Measurements from ENCODE around the gene ATP1A3.
"Not testable (repeated sequence)": the region's sequence is repeated elsewhere in the genome, so short reads cannot be mapped to it uniquely, and the experiment has no call there.

The ATP1A3 gene
- total RNA-seq: 0.11 to 1.9 (median 0.65) reads per million in 9 experiments

- DNase-seq: peak; percentile 59 to 63 (median 63)
Observed at GRCh38 chr19:41993612-41994483, at the start of gene ATP1A3. TSS of gene ATP1A3 (minus strand) at chr19:41994230. CDS start at chr19:41994076, 154 bp downstream.

GRCh38 chr19:42042455-42043170 lies 48.6 kb upstream of the ATP1A3 start:
- ATAC-seq (replicated peaks): no peak
- DNase-seq: no peak
- no peaks in the 10 kb centered on the region for H3K9me3 Mint-ChIP-seq
- no peaks in the 10 kb centered on the region for H3K4me1 Mint-ChIP-seq (ENCODE audit: low read depth in 2 of 2)
- H3K4me3 Mint-ChIP-seq: no peak overlapping the region
- H3K27ac Mint-ChIP-seq: no peak overlapping the region
- no peaks in the 10 kb centered on the region for H3K36me3 Mint-ChIP-seq (ENCODE audit: insufficient read depth)
- peaks cover 11 to 53% of the 10 kb centered on the region in 2 donors for H3K27me3 Mint-ChIP-seq

More at GRCh38 chr19:41993612-41994483, at the start of gene ATP1A3:
- Mint-ChIP-seq H3K4me3 (peak within 1 kb of the TSS; percentile 80 to 88), H3K27me3 (peaks cover 34 to 37% of the 10 kb centered on the region in 2 donors), H3K4me1 (ENCODE audit: low read depth in 2 of 2) (peaks cover 24 to 30% of the 10 kb centered on the region in 2 donors), H3K36me3 (ENCODE audit: insufficient read depth) (peaks cover 5% of the 10 kb centered on the region), H3K27ac (peak within 1 kb of the TSS; percentile 89 to 95), H3K9me3 (no peaks in the 10 kb centered on the region)
- ATAC-seq (replicated peaks): peak; percentile 83

GRCh38 chr19:42040491-42040890 lies 46.5 kb upstream of the ATP1A3 start:
- H3K9me3 Mint-ChIP-seq; DNase-seq; H3K36me3 Mint-ChIP-seq (ENCODE audit: insufficient read depth); H3K27ac Mint-ChIP-seq; H3K4me3 Mint-ChIP-seq; ATAC-seq (replicated peaks); H3K4me1 Mint-ChIP-seq (ENCODE audit: low read depth in 2 of 2): not testable (repeated sequence)
- H3K27me3 Mint-ChIP-seq: peaks cover 2 to 45% of the 10 kb centered on the region in 2 donors

- Mint-ChIP-seq H3K4me3 (no peak overlapping the region), H3K27me3 (peaks cover 0 to 40% of the 10 kb centered on the region in 2 donors), H3K27ac (no peak overlapping the region), H3K9me3 (no peaks in the 10 kb centered on the region), H3K4me1 (ENCODE audit: low read depth in 2 of 2) (peaks cover 0 to 1% of the 10 kb centered on the region in 2 donors), H3K36me3 (ENCODE audit: insufficient read depth) (peaks cover under 1% of the 10 kb centered on the region)
- no peak for DNase-seq
- no peak for ATAC-seq (replicated peaks)
Observed at GRCh38 chr19:42040031-42040430, 46.0 kb upstream of the ATP1A3 start.

GRCh38 chr19:42038666-42039065 lies 44.6 kb upstream of the ATP1A3 start:
- no peak overlapping the region for H3K4me3 Mint-ChIP-seq
- H3K27ac Mint-ChIP-seq: no peak overlapping the region
- peaks cover 6% of the 10 kb centered on the region in 2 donors for H3K4me1 Mint-ChIP-seq (ENCODE audit: low read depth in 2 of 2)
- peaks cover 3% of the 10 kb centered on the region for H3K36me3 Mint-ChIP-seq (ENCODE audit: insufficient read depth)
- H3K9me3 Mint-ChIP-seq: no peaks in the 10 kb centered on the region
- no peak for ATAC-seq (replicated peaks)
- DNase-seq: no peak
- H3K27me3 Mint-ChIP-seq: peaks cover 6 to 43% of the 10 kb centered on the region in 2 donors

DNA sequence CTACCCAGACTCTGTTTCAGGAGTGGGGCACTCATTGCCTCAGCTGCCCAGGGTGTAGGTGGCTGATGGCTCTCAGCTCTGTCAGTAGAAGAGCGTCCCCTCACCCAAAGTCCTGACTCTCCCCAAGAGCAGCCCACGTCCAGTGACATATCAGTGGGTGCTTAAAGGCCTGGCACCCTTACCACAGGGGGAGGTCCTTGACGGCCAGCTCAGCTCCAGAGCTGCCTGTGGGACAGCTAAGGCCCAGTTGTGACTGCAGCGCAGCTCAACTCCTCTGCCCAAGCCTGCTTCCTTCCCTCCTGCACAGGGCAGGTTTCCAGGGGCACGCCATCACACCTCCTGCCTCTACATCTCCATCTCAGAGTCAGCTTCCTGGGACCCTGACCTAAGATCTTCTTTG lies 43.6 kb upstream of the ATP1A3 start:
- H3K4me1 Mint-ChIP-seq (ENCODE audit: low read depth in 2 of 2): peaks cover 6% of the 10 kb centered on the region in 2 donors
- no peak overlapping the region for H3K27ac Mint-ChIP-seq
- no peaks in the 10 kb centered on the region for H3K9me3 Mint-ChIP-seq
- H3K36me3 Mint-ChIP-seq (ENCODE audit: insufficient read depth): peaks cover 3% of the 10 kb centered on the region
- ATAC-seq (replicated peaks) (no peak), DNase-seq (no peak)
- peaks cover 9 to 45% of the 10 kb centered on the region in 2 donors for H3K27me3 Mint-ChIP-seq
- H3K4me3 Mint-ChIP-seq: no peak overlapping the region

DNA sequence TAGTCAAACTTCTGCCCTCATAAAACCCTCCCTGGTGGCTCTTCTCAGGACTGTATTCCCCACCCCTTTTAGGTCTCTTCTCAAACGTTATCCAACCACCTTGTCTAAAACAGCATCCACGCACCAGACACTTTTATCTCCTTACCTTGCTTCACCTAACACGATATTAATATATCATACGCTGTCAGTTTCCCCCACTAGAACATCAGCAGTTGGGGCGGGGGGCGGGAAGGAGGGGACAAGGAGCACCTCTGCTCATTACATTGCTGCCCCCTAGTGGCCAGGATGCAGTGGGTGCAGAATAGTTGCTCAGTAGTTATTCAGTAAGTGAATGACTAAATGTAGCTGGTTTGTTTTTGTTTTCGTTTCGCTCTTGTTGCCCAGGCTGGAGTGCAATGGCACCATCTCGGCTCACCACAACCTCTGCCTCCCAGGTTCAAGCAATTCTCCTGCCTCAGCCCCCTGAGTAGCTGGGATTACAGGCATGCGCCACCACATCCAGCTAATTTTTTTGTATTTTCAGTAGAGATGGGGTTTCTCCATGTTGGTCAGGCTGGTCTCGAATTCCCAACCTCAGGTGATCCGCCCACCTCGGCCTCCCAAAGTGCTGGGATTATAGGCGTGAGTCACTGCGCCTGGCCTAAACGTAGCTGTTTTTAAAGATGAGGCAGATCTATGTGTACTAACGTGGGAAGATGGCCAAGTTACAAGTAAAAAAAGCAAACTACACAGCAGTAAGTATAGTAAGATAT lies 40.8 kb upstream of the ATP1A3 start:
- DNase-seq: peak; percentile 52 to 56 (median 52)
- Mint-ChIP-seq H3K4me3 (peak overlapping the region; percentile 33 to 40), H3K27me3 (peaks cover 13 to 47% of the 10 kb centered on the region in 2 donors), H3K27ac (peak overlapping the region in 1 of 2 donors; percentile 76)
- not testable (repeated sequence) for H3K9me3 Mint-ChIP-seq; H3K4me1 Mint-ChIP-seq (ENCODE audit: low read depth in 2 of 2); H3K36me3 Mint-ChIP-seq (ENCODE audit: insufficient read depth)
- ATAC-seq (replicated peaks): peak; percentile 90

GRCh38 chr19:42033413-42033812 lies 39.4 kb upstream of the ATP1A3 start:
- H3K4me3 Mint-ChIP-seq: no peak overlapping the region
- DNase-seq (no peak), ATAC-seq (replicated peaks) (no peak)
- H3K4me1 Mint-ChIP-seq (ENCODE audit: low read depth in 2 of 2): peaks cover 6% of the 10 kb centered on the region in 2 donors
- no peaks in the 10 kb centered on the region for H3K9me3 Mint-ChIP-seq
- H3K27ac Mint-ChIP-seq: no peak overlapping the region
- peaks cover 16 to 43% of the 10 kb centered on the region in 2 donors for H3K27me3 Mint-ChIP-seq
- peaks cover 3% of the 10 kb centered on the region for H3K36me3 Mint-ChIP-seq (ENCODE audit: insufficient read depth)

GRCh38 chr19:42032431-42032830 lies 38.4 kb upstream of the ATP1A3 start:
- Mint-ChIP-seq H3K27ac (no peak overlapping the region), H3K27me3 (peaks cover 21 to 44% of the 10 kb centered on the region in 2 donors), H3K4me3 (no peak overlapping the region), H3K36me3 (ENCODE audit: insufficient read depth) (peaks cover 3% of the 10 kb centered on the region), H3K9me3 (no peaks in the 10 kb centered on the region), H3K4me1 (ENCODE audit: low read depth in 2 of 2) (peaks cover 6% of the 10 kb centered on the region in 2 donors)
- DNase-seq (no peak), ATAC-seq (replicated peaks) (no peak)

DNA sequence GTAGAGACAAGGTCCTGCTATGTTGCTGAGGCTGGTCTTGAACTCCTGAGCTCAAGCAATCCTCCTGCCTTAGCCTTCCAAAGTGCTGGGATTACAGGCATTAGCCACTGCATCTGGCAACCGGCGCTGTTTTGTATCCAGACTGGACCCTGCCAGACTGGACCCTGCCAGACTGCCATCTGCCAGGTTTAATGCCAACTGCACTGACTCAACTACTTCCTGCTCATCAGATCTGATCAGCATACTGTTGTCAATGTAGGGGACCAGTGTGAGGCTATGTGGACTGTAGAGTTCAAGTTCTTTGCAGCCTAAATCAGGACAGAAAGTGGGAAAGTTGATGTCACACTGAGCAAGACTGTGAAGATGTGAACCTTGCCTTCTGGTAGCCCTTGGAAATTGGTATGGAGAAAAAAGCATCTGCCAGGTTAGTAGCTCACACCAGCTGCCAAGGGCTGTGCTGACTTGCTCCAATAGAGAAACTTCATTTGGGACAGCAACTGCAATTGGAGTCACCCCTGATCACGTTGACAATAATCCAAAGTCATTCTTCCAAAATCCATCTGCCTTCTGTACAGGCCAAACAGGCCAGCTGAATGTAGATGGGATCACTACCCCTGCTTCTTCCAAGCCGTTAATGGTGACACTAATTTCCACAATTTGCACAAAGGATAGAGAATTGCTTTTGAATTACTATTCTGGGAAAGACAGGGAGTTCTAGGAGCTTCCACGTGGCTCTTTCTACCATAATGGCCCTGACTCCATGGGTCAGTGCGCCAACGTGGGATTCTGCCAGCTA lies 36.8 kb upstream of the ATP1A3 start:
- H3K9me3 Mint-ChIP-seq: no peaks in the 10 kb centered on the region
- H3K4me1 Mint-ChIP-seq (ENCODE audit: low read depth in 2 of 2): peaks cover 6% of the 10 kb centered on the region in 2 donors
- H3K36me3 Mint-ChIP-seq (ENCODE audit: insufficient read depth): peaks cover 3% of the 10 kb centered on the region
- DNase-seq (no peak), ATAC-seq (replicated peaks) (no peak)
- H3K4me3 Mint-ChIP-seq: no peak overlapping the region
- H3K27ac Mint-ChIP-seq: no peak overlapping the region
- peaks cover 29 to 57% of the 10 kb centered on the region in 2 donors for H3K27me3 Mint-ChIP-seq

GRCh38 chr19:42028304-42029216 lies 34.5 kb upstream of the ATP1A3 start:
- Mint-ChIP-seq H3K27me3 (peaks cover 37 to 72% of the 10 kb centered on the region in 2 donors), H3K9me3 (no peaks in the 10 kb centered on the region), H3K27ac (no peak overlapping the region), H3K36me3 (ENCODE audit: insufficient read depth) (no peaks in the 10 kb centered on the region), H3K4me1 (ENCODE audit: low read depth in 2 of 2) (no peaks in the 10 kb centered on the region), H3K4me3 (no peak overlapping the region)
- ATAC-seq (replicated peaks) (no peak), DNase-seq (peak in 2 of 3 experiments; percentile 9)

Measured in effector memory CD8-positive, alpha-beta T cell (primary cell).